ENCODE measurements around the gene MUS81. TPM values are rescaled to one million over a fixed set of nuclear protein-coding genes. Genes with fewer than 3 reads are reported as not detected.
A peak's percentile ranks its signal among the peaks of the same experiment; 100 is the strongest.

MUS81 gene
- total and polyA plus RNA-seq, 2 of the 13 experiments (the other 11 are each of a cell fraction or from before 2014, with no cell fraction given), result 25.6 to 30.2 TPM

DNA sequence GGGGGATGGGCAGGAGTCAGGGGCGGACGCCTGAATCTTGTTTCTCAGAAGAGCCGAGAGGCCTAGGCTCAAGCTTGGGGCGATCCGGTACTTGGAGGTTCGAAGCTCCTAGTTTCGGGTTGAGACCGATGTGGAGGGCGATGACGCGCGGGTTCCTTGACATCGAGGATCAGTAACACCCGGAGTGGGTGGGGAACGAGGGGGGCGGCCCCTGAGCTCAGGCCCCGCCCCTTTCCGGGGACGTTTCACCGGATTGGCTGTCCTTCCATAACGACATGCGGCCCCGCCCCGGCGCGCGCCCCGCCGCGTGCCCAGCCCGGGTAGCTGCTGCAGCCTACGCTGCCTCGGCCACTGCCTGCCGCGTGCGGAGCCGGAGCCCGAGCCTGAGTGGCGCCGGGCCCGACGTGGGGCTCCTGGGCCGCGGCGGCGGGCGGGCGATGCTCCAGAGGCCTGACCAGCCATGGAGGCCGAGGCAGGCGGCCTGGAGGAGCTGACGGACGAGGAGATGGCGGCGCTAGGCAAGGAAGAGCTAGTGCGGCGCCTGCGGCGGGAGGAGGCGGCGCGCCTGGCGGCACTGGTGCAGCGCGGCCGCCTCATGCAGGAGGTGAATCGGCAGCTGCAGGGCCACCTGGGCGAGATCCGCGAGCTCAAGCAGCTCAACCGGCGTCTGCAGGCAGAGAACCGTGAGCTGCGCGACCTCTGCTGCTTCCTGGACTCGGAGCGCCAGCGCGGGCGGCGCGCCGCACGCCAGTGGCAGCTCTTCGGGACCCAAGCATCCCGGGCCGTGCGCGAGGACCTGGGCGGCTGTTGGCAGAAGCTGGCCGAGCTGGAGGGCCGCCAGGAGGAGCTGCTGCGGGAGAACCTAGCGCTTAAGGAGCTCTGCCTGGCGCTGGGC lies 30.3 kb downstream of the MUS81 start, which contains the start of gene CCDC85B (continued):
- TF ChIP-seq NFAT5 (CRISPR knock-in tag; IDR thresholded peaks at IDR 0.05), result peak; percentile 93
- TF ChIP-seq ZNF773 (CRISPR knock-in tag; IDR thresholded peaks at IDR 0.05; ENCODE audit: borderline replicate concordance), result peak; percentile 75; the same call in 1 of the 2 replicates
- TF ChIP-seq ARID4A (CRISPR knock-in tag; IDR thresholded peaks at IDR 0.05; ENCODE audit: borderline replicate concordance), result peak; percentile 76
- no peak for TF ChIP-seq ZMYM2 (CRISPR knock-in tag; IDR thresholded peaks at IDR 0.05)
- TF ChIP-seq, protein P1, sequence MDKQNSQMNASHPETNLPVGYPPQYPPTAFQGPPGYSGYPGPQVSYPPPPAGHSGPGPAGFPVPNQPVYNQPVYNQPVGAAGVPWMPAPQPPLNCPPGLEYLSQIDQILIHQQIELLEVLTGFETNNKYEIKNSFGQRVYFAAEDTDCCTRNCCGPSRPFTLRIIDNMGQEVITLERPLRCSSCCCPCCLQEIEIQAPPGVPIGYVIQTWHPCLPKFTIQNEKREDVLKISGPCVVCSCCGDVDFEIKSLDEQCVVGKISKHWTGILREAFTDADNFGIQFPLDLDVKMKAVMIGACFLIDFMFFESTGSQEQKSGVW (CRISPR knock-in tag; IDR thresholded peaks at IDR 0.05; ENCODE audit: borderline replicate concordance), result no peak
- peak; percentile 73; the same call in 1 of the 2 replicates for TF ChIP-seq MTERF4 (CRISPR knock-in tag; IDR thresholded peaks at IDR 0.05)
- TF ChIP-seq MEIS2 (CRISPR knock-in tag; IDR thresholded peaks at IDR 0.05), result peak; percentile 93
- TF ChIP-seq, protein P2, sequence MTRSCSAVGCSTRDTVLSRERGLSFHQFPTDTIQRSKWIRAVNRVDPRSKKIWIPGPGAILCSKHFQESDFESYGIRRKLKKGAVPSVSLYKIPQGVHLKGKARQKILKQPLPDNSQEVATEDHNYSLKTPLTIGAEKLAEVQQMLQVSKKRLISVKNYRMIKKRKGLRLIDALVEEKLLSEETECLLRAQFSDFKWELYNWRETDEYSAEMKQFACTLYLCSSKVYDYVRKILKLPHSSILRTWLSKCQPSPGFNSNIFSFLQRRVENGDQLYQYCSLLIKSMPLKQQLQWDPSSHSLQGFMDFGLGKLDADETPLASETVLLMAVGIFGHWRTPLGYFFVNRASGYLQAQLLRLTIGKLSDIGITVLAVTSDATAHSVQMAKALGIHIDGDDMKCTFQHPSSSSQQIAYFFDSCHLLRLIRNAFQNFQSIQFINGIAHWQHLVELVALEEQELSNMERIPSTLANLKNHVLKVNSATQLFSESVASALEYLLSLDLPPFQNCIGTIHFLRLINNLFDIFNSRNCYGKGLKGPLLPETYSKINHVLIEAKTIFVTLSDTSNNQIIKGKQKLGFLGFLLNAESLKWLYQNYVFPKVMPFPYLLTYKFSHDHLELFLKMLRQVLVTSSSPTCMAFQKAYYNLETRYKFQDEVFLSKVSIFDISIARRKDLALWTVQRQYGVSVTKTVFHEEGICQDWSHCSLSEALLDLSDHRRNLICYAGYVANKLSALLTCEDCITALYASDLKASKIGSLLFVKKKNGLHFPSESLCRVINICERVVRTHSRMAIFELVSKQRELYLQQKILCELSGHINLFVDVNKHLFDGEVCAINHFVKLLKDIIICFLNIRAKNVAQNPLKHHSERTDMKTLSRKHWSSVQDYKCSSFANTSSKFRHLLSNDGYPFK (CRISPR knock-in tag; IDR thresholded peaks at IDR 0.05; ENCODE audit: borderline replicate concordance), result no peak; the same call in 1 of the 2 replicates
- peak; percentile 96 for TF ChIP-seq ZSCAN31 (CRISPR knock-in tag; IDR thresholded peaks at IDR 0.05; ENCODE audit: low read depth)
- TF ChIP-seq HOXA3 (CRISPR knock-in tag; IDR thresholded peaks at IDR 0.05), result peak; percentile 80
- TF ChIP-seq SMYD3 (CRISPR knock-in tag; IDR thresholded peaks at IDR 0.05), result no peak
- TF ChIP-seq SMC3 (IDR thresholded peaks at IDR 0.05; ENCODE audit: low read length), result no peak
- TF ChIP-seq KDM3A (CRISPR knock-in tag; IDR thresholded peaks at IDR 0.05; ENCODE audit: low read depth), result 0 out of 2 replicates have a peak, but pooled peaks have one; percentile 51

Data from HepG2 (cell line).